Retina (tissue), 1 donor: ENCODE measurements around the gene NLGN2.

Experiments
- DNase-seq: peaks from one replicate; pipeline ENCODE4 v3.0.0-alpha.2; 2016

NLGN2 gene

DNA sequence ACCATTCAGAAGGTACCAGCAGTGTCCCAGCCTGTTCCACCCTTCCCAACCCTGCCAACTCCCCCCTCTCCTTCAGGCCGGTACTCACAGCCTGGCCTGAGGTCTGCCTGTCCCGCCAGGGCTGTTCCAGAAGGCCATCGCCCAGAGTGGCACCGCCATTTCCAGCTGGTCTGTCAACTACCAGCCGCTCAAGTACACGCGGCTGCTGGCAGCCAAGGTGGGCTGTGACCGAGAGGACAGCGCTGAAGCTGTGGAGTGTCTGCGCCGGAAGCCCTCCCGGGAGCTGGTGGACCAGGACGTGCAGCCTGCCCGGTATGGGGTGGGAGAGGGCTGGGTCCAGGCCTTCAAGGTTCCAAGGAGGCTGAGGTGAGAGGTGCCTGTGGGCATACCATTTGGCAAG lies 7.2 kb downstream of the NLGN2 start:
- DNase-seq = no peak

DNA sequence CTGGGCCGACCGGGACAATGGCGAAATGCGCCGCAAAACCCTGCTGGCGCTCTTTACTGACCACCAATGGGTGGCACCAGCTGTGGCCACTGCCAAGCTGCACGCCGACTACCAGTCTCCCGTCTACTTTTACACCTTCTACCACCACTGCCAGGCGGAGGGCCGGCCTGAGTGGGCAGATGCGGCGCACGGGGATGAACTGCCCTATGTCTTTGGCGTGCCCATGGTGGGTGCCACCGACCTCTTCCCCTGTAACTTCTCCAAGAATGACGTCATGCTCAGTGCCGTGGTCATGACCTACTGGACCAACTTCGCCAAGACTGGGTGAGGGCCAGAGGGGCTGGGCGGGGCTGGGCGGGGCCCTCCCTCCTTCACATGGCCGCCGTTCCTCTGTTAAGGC lies 8.1 kb downstream of the NLGN2 start:
- DNase-seq = no peak

DNA sequence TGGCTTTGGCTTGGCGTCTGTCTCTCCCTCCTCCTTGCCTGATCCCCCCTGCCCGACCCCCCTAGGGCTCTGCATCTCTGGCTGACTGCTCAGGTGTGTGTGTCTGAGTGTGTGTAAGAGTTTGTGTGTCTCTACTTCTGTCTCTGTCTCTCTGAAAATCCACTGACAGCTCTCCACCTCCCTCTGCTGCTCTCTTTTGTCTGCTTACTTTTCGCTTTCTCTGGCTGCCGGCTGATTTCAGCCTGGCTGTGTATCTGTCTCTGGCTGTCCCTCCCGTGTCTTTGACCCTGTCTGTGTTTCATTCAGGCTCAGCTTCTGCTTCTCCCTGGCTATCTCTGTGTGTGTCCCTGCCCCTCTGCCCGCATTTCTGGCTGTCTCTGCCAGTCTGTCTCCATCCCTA lies 8.7 kb downstream of the NLGN2 start:
- DNase-seq = no peak

DNA sequence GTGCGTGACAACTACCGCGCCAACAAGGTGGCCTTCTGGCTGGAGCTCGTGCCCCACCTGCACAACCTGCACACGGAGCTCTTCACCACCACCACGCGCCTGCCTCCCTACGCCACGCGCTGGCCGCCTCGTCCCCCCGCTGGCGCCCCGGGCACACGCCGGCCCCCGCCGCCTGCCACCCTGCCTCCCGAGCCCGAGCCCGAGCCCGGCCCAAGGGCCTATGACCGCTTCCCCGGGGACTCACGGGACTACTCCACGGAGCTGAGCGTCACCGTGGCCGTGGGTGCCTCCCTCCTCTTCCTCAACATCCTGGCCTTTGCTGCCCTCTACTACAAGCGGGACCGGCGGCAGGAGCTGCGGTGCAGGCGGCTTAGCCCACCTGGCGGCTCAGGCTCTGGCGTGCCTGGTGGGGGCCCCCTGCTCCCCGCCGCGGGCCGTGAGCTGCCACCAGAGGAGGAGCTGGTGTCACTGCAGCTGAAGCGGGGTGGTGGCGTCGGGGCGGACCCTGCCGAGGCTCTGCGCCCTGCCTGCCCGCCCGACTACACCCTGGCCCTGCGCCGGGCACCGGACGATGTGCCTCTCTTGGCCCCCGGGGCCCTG lies 9.5 kb downstream of the NLGN2 start:
- no peak for DNase-seq

DNA sequence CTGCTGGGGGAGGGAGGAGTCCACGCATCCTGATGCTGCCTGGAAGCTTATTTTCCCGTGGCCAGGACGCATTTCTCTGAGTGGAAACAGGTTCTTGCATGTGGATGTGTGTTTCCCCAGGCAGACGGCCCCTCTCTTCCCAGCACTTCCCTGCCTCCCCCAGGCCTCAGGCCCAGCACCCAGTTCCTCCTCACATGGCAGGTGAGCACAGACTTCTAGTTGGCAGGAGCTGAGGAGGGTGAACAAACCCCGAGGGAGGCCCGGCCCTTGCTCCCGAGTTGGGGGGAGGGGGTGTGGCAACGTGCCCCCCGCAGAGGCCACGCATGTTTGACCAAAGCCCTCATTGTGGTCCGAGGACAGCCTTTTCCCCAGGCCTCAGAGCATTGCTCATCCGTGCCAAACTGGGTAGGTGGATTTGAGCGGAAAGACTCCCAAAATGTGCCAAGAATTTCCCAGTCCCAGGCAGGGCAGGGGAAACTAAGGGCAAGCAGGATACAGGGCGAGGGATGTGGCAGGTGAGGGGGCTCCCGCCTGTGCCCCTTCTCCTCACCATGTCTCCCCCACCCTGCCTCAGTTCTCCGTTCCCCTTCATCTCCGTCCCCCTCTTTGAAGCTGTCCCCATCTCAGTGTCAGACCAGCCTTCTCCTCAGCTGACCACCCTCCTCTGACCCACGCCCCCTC lies 11.0 kb downstream of the NLGN2 start:
- DNase-seq = no peak

DNA sequence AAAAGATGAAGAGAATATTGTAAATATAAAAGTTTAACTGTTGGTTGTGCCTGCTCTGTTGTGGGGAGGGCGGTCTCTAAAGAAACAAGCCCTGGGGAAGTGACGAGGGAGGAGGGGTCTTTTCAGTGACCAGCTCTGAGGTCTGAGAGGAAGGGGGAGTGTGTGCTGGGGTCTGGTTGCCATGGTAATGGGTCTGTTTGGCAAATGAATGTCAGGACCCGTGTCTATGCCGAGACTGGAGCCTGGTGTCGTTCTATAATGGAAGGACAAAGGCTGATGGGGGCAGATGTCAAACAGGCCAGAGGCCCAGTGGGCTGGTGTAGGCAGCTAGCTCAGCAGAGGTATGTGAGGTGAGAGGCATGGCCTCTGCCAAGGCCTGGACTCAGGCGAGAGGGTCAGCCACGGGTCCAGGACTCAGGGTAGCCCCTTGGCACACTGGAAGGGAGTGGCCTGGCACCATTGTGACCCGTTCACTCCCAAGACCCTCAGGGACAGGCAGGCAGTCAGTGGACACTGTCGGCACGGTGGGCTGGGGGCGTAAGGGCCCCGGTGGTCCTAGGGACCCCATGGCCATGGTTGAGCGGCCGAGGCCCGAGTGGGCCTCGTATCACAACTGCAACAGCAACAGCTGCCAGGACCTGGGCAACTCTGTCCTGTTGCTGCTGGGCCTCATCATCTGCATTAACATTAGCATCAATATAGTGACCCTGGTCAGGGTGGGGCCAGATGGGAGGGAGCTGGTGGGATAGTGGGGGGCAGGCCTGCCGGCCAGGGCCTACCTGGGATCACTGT lies 12.4 kb downstream of the NLGN2 start, which contains the start of gene SPEM1:
TSS of gene SPEM1 (plus strand) at position 506 of the 792 bp plus-strand sequence. CDS start at position 567, 61 bp downstream.
- DNase-seq = peak; percentile 53

DNA sequence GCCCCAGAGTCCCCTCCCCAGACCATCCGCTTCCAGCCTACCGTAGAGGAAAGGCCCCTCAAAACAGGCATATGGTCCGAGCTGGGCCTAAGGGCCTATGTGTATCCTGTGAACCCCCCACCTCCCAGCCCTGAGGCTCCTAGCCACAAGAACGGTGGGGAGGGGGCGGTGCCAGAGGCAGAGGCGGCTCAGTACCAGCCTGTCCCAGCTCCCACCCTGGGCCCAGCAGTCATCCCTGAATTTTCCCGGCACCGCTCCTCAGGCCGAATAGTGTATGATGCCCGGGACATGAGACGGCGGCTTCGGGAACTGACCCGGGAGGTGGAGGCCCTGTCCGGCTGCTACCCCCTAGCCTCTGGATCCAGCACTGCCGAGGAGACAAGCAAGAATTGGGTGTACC lies 13.5 kb downstream of the NLGN2 start:
- no peak for DNase-seq

DNA sequence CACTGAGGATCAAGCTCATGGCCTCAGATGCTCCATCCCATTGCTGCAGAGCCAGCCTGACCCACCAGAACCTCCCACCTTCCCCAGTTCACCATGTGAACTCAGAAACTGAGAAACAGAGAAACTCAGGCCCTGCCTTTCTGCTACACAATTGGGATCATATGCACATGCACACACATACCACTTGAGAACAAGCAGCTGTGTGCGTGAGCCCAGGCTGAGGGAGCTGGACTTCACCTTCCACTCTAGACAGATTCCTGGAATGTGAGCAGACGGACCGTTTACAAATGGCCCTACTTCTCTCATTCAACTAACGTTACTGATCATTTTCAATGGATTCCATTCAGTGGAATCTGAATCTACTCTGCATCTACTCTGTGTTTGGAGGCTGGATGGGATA lies 16.0 kb downstream of the NLGN2 start:
- no peak for DNase-seq

DNA sequence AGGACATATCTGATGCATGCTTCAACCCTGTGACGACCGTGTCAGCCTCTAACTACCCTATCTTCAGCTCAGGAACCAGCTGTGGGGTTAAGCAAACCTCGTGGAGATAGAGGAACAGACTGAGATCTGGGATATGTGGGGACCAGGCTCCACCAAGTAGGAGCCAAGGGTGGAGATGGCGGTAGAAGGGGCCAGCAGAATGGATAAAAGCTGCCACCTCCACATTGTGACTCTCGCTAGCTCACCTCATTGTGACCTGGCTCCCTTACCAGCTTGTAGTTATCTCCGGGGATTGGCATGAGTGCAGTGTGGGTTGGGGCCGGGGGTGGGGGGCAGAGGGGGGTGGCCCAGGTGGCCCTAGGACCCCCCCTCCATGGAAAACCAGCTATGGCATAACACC lies 17.7 kb downstream of the NLGN2 start, which contains the start of gene SPEM2:
TSS of gene SPEM2 (plus strand) at position 301 of the 400 bp plus-strand sequence. CDS start at position 374, 73 bp downstream.
- no peak for DNase-seq

DNA sequence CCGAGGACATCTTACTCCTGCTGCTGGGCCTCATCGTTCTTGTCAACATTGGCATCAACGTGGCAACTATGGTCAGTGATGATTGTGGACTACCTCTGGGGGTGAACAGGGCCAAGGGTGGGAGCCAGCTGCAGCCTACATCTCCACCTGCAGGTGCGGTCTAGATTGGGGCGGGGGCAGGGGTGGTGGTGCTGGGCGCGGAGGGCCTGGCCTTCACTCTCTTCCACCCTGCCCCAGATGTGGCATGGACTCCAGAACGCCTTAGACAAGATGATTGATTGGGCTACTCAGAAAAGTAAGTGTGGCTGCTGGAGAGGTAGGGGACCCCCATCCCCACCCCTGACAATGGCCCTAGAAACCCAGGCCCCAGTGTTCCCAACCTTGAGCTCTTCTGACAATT lies 18.1 kb downstream of the NLGN2 start:
- DNase-seq = no peak

DNA sequence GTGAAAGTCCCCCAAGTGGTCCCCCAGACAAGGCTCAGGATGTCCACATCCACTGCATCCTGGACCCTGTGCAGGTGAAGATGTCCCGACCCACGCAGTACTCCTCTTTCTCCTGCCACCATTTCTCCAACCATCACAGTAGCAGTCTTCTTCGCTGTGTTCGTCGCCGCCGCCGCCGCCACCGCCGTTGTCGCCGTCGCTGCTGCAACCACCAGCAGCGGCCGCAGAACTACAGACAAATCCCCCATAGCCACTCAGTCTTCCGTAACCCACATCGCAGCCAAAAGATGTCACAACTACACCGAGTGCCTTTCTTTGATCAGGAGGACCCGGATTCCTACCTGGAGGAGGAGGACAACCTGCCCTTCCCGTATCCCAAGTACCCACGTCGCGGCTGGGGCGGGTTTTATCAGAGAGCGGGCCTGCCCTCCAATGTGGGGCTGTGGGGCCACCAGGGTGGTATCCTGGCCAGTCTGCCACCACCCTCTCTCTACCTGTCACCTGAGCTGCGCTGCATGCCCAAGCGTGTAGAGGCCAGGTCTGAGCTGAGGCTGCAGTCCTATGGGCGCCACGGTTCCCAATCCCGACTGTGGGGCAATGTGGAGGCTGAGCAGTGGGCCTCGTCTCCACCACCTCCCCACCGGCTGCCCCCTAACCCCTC lies 18.7 kb downstream of the NLGN2 start:
- no peak for DNase-seq

DNA sequence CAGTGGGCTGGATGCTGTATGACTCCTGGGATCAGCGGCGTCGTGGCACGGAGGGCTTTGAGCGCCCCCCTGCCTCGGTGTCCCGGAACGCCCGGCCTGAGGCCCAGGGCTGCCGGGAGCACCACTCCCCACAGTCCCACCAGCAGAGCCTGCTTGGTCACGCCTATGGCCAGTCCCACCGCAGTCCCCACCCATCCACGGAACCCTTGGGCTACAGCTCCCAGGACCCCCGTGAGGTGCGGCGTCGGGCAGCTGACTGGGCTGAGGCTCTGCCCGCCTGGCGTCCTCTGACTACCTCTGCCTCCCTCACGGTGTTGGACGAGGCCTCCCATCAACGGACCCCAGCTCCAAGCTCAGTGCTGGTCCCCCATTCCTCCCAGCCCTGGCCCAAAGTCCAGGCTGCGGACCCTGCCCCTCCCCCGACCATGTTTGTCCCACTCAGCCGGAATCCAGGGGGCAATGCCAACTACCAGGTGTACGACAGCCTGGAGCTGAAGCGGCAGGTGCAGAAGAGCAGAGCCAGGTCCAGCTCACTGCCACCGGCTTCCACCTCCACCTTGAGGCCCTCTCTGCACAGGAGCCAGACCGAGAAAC lies 19.3 kb downstream of the NLGN2 start:
- DNase-seq = no peak

DNA sequence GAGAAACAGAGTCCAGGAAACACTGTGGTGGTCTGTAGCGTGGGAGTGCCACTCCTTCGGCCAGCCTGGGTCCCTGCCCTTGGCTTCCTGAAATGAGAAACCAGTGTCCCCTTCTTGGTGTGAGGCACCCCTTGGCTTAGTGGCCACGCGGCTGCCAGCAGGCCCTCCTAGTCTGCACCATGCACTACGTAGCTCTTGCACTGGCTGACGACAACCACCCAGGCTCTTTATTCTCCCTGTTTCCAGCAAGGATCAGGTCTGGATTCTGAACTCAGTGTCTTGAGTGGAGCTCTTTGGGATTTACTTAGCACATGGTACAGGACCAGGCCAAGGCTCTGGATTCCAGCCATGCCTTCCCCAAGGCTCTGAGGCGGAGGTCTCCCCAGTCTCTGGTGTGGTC lies 19.9 kb downstream of the NLGN2 start:
- DNase-seq = no peak

DNA sequence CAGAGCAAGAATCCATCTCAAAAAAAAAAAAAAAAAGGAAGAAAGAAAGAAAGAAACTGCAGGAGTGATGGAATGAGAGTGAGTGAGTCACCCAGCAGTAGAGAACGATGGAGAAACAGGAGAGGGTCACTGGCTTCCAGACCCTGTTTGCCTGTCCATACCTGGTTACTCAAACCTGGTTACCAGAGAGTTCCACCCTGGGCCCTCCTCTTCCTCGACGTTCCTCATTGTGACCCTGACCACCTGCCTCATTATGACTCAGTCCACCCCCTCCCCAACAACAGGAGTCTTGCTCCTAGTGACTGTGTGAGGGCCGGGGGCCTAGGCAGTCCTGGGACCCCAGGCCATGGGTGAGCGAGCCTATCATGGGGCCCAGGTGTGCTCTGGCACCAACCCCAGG lies 20.9 kb downstream of the NLGN2 start, which contains the start of gene SPEM3:
TSS of gene SPEM3 (plus strand) at position 301 of the 400 bp plus-strand sequence. CDS start at position 347, 46 bp downstream.
- no peak for DNase-seq

DNA sequence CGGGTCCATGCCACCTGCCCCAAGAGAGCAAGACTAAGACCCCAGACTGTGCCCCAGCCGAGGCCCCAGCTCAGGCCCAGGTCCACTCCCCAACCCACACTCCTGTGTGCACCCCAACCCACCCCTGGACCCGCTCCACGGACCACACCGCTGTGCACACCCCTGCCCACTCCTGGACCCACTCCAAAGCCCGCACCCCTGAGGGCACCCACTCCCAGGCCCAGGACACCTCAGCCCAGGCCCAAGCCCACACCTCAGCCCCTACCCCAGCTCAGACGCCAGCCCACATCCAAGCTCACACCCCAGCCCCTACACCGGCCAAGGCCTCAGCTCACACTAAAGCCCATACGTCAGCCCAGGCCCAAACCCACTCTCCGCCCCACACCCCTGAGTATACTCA lies 22.1 kb downstream of the NLGN2 start:
- DNase-seq = no peak

DNA sequence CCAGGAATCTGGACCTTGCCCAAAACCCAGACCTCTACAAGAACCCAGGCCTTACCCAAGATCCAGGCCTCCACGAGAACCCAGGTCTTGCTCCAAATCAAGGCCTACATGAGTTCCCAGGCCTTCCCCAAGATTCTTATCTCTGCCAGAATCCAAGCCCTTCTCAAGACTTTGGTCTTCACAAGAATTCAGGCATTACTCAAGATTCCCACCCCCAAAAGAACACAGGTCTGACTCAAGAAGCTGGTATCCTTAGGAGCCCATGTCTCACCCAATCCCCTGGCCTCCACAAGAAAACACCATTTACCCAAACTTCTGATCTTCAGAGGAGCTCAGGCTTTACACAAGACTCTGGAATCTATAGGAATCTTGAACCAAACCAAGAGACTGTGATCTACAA lies 23.6 kb downstream of the NLGN2 start:
- no peak for DNase-seq

DNA sequence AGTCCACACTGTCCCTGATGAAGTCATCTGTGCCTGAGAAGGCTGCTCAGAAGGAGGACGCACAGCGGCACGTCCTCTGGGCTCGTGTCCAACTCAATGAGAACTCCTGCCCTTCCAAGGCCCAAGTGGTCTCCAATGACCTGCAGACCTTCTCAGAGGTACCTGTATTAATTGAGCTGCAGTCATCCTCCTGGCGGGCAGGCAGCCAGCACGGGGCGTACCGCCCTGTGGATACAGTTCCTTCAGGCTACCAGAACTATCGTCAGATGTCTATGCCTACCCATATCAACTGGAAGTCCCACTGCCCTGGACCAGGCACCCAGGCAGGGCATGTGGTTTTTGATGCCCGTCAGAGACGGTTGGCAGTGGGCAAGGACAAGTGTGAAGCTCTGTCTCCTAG lies 24.7 kb downstream of the NLGN2 start:
- no peak for DNase-seq

DNA sequence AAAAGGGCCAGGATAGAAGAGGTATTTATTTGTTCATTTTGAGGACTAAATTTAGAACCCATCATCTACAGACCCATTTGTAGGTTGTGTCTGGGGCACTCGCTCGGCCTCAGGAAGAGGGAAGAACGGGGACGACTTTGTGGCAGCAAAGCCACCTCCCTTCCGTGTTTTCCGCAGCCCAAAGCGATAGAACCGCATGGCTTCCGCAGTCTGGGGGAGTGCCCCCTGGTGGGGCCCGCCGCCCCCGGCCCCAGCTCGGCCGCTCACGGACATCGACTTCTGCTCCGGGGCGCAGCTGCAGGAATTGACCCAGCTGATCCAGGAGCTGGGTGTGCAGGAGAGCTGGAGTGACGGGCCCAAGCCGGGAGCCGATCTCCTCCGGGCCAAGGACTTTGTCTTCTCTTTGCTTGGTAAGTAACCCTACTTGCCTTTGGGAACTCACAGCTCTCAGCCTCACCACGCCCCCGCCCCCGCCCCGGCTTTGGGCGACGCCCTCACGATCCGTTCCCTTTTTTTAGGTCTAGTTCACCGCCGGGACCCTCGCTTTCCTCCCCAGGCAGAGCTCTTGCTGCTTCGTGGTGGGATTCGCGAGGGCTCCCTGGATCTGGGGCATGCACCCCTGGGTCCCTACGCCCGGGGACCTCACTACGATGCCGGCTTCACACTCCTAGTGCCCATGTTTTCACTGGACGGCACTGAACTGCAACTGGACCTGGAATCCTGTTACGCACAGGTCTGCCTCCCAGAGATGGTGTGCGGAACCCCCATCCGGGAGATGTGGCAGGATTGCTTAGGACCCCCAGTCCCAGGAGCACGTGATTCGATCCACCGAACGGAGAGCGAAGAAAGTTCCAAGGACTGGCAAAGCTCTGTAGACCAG lies 28.3 kb downstream of the NLGN2 start:
- peak; percentile 62 for DNase-seq

DNA sequence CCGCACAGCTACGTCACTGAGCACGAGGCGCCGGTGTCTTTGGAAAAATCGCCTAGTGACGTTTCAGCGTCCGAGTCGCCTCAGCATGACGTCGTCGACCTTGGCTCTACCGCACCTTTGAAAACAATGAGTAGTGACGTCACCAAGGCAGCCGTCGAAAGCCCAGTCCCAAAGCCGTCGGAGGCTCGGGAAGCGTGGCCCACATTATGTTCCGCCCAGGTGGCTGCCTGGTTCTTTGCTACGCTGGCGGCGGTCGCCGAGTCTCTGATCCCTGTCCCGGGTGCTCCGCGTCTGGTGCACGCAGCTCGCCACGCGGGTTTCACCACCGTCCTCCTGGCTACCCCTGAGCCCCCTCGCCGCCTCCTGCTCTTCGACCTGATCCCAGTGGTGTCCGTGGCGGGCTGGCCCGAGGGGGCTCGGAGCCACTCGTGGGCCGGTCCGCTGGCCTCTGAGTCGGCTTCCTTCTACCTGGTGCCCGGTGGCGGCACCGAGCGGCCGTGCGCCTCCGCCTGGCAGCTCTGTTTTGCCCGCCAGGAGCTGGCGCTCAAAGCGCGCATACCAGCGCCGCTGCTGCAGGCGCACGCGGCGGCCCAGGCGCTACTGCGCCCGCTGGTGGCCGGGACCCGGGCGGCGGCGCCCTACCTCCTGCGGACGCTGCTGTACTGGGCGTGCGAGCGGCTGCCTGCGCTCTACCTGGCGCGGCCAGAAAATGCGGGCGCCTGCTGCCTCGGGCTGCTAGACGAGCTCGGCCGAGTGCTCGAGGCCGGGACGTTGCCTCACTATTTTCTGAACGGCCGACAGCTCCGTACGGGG lies 29.1 kb downstream of the NLGN2 start:
- peak; percentile 91 for DNase-seq

DNA sequence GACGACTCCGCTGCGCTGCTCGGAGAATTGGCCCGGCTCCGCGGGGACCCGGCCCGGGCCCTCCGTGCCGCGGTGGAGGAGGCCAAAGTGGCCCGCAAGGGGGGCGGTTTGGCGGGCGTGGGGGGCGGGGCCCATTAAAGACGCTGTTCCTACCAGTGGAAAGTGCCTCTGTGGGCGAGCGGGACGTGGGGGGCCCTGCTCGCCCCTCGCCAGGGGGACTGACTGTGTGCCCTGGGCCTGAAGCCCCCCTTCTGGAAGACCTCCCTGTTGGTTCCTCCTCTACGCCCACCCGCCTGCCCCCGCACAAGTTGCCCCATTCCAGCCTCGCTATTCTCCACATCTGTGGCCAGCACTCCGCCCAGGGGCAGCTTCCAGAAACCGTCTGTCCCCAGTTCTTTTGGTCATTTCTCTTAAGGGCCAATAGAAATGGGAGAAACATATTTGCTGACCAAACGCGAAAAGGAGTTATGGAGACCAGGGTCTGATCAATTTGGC lies 29.8 kb downstream of the NLGN2 start:
- DNase-seq = peak; percentile 32
